T follicular helper cell (primary cell): Measurements from ENCODE around the gene TUBD1.

Experiments
- DNase-seq: peaks from one replicate; pipeline ENCODE4 v3.0.0-alpha.2; 2020; ENCODE audit warnings: low read depth

The TUBD1 gene

DNA sequence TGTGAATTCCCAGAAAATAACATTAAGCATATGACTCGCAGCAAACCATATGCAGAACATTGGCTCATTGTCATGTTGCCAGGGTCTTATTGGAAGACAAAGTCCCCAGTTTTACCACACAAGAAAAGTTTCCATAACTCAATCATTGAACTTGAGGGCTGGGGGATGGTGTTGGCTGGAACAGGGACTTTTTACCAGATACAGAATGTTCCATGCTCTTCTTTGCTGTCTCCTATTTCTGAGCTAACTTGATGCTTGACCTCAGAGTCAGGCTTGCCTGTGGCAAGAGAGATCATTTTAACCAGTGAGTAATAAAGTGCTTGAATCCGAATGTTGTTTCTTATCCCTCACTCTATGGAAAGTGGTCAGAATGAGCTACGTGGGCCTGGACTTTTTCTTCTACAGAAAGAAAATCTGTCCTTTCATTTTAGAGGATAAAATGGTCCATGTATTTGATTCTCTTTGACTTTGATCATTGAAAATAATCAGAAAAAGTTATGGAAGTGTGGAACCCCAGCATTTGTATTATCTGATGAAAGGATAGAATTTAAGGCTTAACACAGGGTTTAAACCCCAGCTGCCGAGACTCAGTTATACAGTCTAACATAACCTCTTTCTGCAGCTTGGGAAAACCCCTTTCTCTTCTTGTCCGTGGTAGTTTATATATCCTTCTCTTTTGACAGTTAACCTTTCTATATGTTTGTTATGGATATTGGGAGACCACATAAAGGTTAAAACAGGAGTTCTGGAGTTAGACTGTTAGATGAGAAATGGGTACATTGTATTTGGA is 67.0 kb downstream of the TUBD1 start:
- DNase-seq = no peak

DNA sequence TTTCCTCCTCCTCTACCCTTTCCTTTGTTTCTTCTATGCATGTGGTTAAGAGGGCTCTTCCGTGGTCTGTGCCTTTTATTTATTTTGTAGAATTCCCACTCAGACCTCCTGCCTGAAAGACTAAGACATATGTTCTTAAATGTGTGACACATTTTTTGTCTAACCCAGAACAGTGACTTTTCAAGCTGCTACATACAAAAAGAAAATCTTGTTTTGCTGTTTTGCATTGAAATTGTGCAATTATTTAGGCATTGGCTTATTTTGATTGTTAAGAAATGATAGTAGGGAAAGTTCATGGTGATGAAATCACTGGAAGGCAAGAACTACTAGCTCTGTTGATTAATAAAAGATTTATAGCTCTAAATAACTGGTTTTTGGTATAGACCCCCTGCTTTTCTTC is 76.8 kb downstream of the TUBD1 start:
- DNase-seq = no peak

DNA sequence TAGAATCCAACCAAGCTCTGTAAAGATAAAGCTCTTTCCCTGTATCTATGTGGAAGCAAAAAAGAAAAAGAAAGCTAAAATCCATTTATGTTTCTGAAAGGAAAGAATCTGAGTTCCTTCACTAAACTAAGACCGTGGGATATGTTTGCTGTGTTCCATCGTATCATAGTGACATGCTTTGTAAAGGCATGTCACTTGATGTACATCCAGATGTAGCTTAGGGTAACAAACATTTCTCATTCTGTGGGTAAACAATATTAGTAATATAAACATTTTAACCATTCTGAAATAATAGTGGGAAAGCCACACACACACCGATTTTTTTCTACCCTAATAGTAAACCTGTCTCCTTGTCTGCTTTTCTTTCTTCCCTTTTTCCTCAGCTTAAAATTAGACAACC is 78.1 kb downstream of the TUBD1 start:
- DNase-seq = no peak

DNA sequence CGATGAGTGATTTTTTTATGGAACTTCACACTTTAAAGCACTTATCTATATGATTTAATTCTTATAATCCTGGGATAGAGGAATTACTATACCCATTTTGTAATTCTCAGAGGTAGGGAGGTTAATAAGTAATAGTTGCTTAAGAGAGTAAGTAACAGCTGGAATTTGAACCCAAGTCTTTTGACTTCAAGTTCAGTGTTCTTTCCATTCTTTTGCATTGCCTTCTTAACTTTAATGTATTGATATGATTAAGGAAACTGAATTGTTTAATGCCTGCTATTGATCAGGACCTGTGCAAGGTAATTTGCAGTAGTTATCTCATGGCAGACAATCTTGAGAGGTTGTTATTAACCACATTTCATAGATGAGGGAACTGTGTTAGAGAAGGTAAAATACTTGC is 78.5 kb downstream of the TUBD1 start:
- no peak for DNase-seq

DNA sequence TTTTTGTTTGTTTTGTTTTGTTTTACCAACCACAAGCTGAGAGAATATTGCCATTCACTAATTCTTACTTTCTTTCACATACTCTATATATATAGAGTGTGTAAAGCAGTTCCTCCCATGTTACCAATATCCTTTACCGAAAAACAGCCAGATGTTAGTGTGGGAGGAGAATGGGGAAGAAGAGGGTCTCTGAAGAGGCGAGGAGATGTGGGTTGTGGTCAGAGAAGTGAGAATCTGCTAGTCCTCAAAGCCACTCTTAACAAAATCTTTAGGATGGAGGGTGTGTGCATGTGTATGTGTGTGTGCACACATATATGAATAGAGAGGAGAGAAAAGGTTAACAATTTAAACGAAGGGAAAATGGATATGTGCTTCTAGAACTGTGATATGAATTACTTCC is 80.6 kb downstream of the TUBD1 start:
- no peak for DNase-seq

DNA sequence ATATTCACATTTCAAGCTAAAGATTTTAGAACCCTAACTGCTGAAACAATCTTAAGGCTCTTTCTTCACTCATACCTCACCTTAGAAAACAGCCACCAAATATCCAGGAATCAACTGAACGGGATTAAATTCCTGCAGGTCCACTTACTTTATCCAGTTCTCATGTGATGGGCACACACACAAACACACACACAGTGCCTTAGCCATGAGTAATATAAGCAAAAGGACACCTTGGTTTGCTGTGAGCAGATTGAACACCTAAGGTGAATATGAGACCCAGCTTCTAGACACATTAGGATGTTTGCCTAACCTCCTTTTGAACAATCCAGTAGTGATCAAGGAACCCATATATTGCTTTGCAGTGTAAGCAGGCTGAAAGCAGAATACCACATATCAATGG is 81.5 kb downstream of the TUBD1 start:
- DNase-seq = no peak

DNA sequence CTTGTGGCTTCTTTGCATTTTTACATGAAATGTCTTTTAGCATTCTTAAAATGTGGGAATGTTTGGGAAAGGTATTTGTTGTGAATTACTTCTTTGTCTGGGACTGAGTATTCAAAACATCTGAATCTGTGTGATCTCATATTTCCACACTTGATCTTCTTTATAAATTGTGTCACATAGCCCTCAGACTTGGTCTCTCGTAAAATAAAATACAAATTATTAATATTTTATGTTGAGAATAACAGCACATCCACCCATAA is 81.9 kb downstream of the TUBD1 start:
- DNase-seq = no peak
